ENCODE data around the gene PA2G4.

Gene PA2G4

GRCh38 chr12:56078931-56079722 lies 25.2 kb upstream of the PA2G4 start:
- H3K27ac ChIP-seq = peak overlapping the region; percentile 95
- TF ChIP-seq, protein P1, sequence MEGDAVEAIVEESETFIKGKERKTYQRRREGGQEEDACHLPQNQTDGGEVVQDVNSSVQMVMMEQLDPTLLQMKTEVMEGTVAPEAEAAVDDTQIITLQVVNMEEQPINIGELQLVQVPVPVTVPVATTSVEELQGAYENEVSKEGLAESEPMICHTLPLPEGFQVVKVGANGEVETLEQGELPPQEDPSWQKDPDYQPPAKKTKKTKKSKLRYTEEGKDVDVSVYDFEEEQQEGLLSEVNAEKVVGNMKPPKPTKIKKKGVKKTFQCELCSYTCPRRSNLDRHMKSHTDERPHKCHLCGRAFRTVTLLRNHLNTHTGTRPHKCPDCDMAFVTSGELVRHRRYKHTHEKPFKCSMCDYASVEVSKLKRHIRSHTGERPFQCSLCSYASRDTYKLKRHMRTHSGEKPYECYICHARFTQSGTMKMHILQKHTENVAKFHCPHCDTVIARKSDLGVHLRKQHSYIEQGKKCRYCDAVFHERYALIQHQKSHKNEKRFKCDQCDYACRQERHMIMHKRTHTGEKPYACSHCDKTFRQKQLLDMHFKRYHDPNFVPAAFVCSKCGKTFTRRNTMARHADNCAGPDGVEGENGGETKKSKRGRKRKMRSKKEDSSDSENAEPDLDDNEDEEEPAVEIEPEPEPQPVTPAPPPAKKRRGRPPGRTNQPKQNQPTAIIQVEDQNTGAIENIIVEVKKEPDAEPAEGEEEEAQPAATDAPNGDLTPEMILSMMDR (conservative IDR thresholded peaks at IDR 0.05) = peak; percentile 97

- TF ChIP-seq, protein P1 (conservative IDR thresholded peaks at IDR 0.05) = no peak
- peak within 1 kb of the TSS; percentile 95 for H3K27ac ChIP-seq
These were observed 24.4 kb upstream of the PA2G4 start, which contains the start of gene ERBB3 for GRCh38 chr12:56079723-56080555. Gene ERBB3 (plus strand): TSS chr12:56080165. CDS start chr12:56080301, 136 bp downstream.

DNA sequence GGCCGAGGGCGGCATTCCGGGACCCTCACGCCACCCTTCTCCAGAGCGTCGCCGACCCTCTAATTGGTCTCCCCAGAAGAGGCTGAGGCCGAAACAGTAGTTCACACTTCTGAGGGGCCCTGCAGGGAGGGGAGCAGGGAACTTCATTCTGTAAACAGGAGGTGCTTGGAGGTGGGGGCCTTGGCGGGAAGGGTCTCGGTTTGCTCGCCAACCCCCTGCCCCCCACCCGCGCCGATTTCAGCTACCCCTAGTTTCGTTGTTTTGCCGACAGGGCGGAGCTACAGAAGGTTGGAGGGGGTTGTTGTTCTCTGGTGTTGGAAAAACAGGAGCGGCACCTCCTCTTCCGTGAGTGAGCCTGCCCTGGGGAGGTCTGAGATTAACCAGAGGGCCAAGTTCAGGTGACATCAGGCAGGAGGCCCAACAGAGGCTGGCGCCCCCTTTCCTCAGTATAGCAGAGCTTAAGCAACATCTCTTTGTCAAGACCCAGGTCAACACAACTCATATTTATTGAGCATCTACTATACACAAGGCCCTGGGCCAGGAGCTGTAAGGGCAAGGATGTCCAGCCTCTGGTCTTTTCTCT lies 23.7 kb upstream of the PA2G4 start:
- TF ChIP-seq, protein P1 (conservative IDR thresholded peaks at IDR 0.05) = no peak
- peak overlapping the region; percentile 95 for H3K27ac ChIP-seq

- TF ChIP-seq, protein P1 (conservative IDR thresholded peaks at IDR 0.05) = no peak
These were observed 22.7 kb upstream of the PA2G4 start for GRCh38 chr12:56081393-56082347.

GRCh38 chr12:56082382-56082781 lies 22.0 kb upstream of the PA2G4 start:
- TF ChIP-seq, protein P1 (conservative IDR thresholded peaks at IDR 0.05) = no peak
- no peak overlapping the region for H3K27ac ChIP-seq

More at GRCh38 chr12:56081393-56082347, 22.7 kb upstream of the PA2G4 start:
- no peak overlapping the region for H3K27ac ChIP-seq

DNA sequence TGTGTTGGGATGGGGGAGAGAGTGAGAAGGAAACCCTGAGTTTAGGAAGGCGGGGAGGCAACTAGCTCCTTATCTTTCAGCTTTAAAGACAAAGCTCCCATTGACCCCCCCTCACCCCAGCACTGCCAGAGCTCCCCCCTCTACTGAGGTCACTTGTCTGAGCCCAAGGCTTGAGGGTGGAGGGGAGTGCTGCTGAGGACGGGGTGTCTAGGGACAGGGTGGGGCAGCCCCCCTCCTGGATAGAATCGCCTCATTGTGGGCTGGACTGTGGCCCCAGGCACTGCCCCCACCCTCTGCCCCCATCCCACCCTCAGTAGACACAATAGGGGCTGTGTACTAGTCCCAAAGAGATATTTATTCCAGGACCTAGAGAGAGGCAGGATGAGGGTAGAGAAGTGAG lies 21.4 kb upstream of the PA2G4 start:
- TF ChIP-seq, protein P1 (conservative IDR thresholded peaks at IDR 0.05) = no peak
- no peak overlapping the region for H3K27ac ChIP-seq
